ENCODE measurements around the gene POM121. TPM values are rescaled to one million over a fixed set of nuclear protein-coding genes. Genes with fewer than 3 reads are reported as not detected.
"Not testable (repeated sequence)": the region's sequence is repeated elsewhere in the genome, so short reads cannot be mapped to it uniquely, and the experiment has no call there.

The POM121 gene
- total RNA-seq, 5 donors from 2014 or later (not counting 1 experiment from before 2014, with no cell fraction given) = 58.4 to 68.6 (median 65.9) TPM

DNA sequence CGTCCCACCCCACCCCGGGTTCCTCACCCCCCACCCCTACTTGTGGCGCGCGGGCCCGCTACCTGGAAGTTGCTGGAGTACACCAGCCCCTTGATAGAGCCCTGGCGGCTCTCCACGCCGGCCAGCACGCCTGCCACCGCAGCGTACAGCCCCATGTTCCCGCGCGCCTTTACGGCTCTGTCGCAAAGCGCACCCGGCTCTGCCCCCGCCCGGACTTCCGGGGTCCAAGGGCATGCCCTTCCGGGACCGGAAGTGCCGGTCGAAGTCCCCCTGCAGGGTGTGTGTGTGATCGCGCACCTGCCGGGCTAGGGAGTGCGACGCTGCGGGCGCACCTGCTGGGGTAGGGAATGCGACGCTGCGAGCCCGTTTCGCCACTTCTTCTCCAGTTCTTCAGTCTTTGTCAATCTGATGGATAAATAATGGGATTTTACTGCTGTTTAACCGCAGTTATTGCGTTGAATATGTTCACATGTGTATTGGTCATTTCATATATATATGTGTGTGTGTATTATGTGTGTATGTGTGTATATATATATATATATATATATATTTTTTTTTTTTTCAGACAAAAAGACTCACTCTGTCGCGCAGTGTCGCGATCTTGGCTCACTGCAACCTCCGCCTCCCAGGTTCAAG, 29.8 kb downstream of the POM121 start:
- peak overlapping the region in 1 of 2 donors; percentile 12 for H3K4me3 ChIP-seq (ENCODE audit: control insufficient read depth in 1 of 2, extremely low read depth in 1 of 2, low read length in 1 of 2)
- H3K4me3 Mint-ChIP-seq = peak overlapping the region; percentile 47 to 81 (median 62)
- H3K4me1 ChIP-seq (ENCODE audit: control insufficient read depth in 1 of 2, extremely low read depth in 1 of 2, insufficient read depth in 2 of 2, low read length in 2 of 2); H3K27me3 Mint-ChIP-seq; H3K4me1 Mint-ChIP-seq; POLR2A ChIA-PET; H3K27ac ChIP-seq (ENCODE audit: low read length); H3K9me3 Mint-ChIP-seq; H3K27me3 ChIP-seq (replicated peaks in 1 of 2; ENCODE audit: control insufficient read depth in 2 of 2, extremely low read depth in 1 of 2, insufficient read depth in 2 of 2, low read length in 1 of 2); CTCF ChIA-PET; H3K9me3 ChIP-seq; H3K36me3 ChIP-seq (ENCODE audit: control insufficient read depth in 2 of 2, extremely low read depth in 1 of 2, insufficient read depth in 1 of 2, low read length in 1 of 2); H3K36me3 Mint-ChIP-seq; H3K27ac Mint-ChIP-seq: not testable (repeated sequence)
- peak in 2 of 35 experiments; percentile 8 to 10 for DNase-seq
- no CpG with 5 or more reads among the region's 45 CpGs for WGBS (ENCODE audit: insufficient coverage)
- ATAC-seq (replicated peaks in 1 of 4) = peak; percentile 92 to 95 (median 93)

DNA sequence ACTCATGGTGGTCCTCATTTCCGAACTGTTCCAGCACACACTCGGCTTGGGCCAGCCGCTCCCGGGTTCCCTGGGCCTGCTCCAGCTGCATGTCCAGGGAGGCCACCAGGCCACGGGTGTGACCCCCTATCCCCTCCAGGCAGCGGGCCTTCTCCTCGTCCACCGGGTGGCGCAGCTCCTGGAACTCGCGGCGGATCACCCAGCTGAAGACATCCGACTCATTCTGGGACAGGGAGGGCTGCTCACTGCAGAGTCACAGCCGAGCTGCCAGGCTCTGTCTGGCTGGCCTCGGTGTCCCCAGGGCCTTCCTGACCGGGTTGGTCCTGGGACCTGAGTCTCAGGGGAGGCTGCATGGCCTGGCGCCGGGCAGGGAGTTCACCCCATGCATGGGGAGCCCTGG, 35.1 kb downstream of the POM121 start:
- CTCF ChIA-PET; H3K4me1 Mint-ChIP-seq; H3K27ac ChIP-seq (ENCODE audit: low read length); H3K4me3 ChIP-seq (ENCODE audit: control insufficient read depth in 1 of 2, extremely low read depth in 1 of 2, low read length in 1 of 2); H3K36me3 ChIP-seq (ENCODE audit: control insufficient read depth in 2 of 2, extremely low read depth in 1 of 2, insufficient read depth in 1 of 2, low read length in 1 of 2); H3K27me3 Mint-ChIP-seq; POLR2A ChIA-PET; H3K27me3 ChIP-seq (replicated peaks in 1 of 2; ENCODE audit: control insufficient read depth in 2 of 2, extremely low read depth in 1 of 2, insufficient read depth in 2 of 2, low read length in 1 of 2); H3K9me3 ChIP-seq; DNase-seq; H3K36me3 Mint-ChIP-seq; H3K27ac Mint-ChIP-seq; H3K4me3 Mint-ChIP-seq; H3K4me1 ChIP-seq (ENCODE audit: control insufficient read depth in 1 of 2, extremely low read depth in 1 of 2, insufficient read depth in 2 of 2, low read length in 2 of 2); H3K9me3 Mint-ChIP-seq; ATAC-seq (replicated peaks in 1 of 4): not testable (repeated sequence)
- no CpG with 5 or more reads among the region's 18 CpGs for WGBS (ENCODE audit: insufficient coverage)

DNA sequence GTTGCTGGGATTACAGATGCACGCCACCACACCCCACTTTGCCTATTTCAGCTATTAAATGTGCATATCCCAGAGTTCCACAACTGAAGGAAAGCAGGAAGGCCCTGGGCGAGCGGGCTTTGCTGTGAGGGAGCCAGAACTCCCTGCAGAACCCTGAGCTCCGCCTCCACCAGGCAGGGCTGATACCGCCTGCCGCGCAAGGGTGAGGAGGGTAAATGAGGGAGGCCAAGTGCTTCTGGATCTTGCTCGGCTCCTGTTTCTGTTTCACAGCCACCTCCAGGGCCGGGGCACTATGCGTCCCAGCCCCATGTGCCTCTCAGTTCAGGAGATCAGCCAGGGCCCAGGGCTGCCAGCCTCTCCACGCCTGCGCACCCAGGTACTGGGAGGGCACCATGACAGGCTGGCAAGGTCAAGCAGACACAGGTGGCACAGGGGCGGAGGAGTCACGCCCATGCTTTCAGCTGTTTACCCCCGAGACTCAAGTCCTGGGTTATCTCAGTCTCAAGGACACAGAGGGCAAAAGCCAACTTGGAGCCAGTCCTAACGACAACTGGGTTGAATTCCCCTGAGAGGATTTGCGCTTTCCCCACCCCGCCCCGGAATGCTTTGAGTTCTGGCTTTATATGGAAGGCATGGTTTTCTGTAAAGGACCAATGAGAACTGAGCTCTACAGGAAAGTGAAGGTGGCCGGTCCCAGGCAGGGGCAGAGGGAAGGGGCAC, 35.9 kb downstream of the POM121 start:
- H3K36me3 ChIP-seq (ENCODE audit: control insufficient read depth in 2 of 2, extremely low read depth in 1 of 2, insufficient read depth in 1 of 2, low read length in 1 of 2); H3K4me1 ChIP-seq (ENCODE audit: control insufficient read depth in 1 of 2, extremely low read depth in 1 of 2, insufficient read depth in 2 of 2, low read length in 2 of 2); H3K4me1 Mint-ChIP-seq; ATAC-seq (replicated peaks in 1 of 4); H3K9me3 Mint-ChIP-seq; H3K27ac ChIP-seq (ENCODE audit: low read length); CTCF ChIA-PET; H3K4me3 ChIP-seq (ENCODE audit: control insufficient read depth in 1 of 2, extremely low read depth in 1 of 2, low read length in 1 of 2); H3K4me3 Mint-ChIP-seq; H3K36me3 Mint-ChIP-seq; H3K27ac Mint-ChIP-seq; POLR2A ChIA-PET; DNase-seq; H3K9me3 ChIP-seq; H3K27me3 ChIP-seq (replicated peaks in 1 of 2; ENCODE audit: control insufficient read depth in 2 of 2, extremely low read depth in 1 of 2, insufficient read depth in 2 of 2, low read length in 1 of 2); H3K27me3 Mint-ChIP-seq: not testable (repeated sequence)
- no CpG with 5 or more reads among the region's 20 CpGs for WGBS (ENCODE audit: insufficient coverage)

DNA sequence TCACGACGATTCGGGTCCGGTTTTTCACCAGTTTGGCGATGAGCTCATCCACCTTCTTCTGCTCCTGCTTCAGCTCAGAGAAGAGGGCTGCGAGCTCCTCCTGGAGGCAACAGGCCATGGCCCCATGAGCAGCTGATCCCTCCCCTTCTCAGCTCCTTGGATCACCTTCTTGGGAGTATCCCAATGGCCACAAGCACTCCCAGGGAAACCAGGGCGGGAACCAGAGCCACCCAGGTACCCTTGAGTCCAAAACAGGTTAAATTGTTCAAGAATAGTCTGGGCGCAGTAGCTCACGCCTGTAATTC, 36.4 kb downstream of the POM121 start:
- H3K27ac ChIP-seq (ENCODE audit: low read length); H3K4me1 Mint-ChIP-seq; H3K9me3 Mint-ChIP-seq; H3K4me1 ChIP-seq (ENCODE audit: control insufficient read depth in 1 of 2, extremely low read depth in 1 of 2, insufficient read depth in 2 of 2, low read length in 2 of 2); H3K36me3 Mint-ChIP-seq; H3K27me3 ChIP-seq (replicated peaks in 1 of 2; ENCODE audit: control insufficient read depth in 2 of 2, extremely low read depth in 1 of 2, insufficient read depth in 2 of 2, low read length in 1 of 2); H3K4me3 Mint-ChIP-seq; H3K4me3 ChIP-seq (ENCODE audit: control insufficient read depth in 1 of 2, extremely low read depth in 1 of 2, low read length in 1 of 2); H3K27me3 Mint-ChIP-seq; H3K9me3 ChIP-seq; ATAC-seq (replicated peaks in 1 of 4); DNase-seq; CTCF ChIA-PET; POLR2A ChIA-PET; H3K27ac Mint-ChIP-seq; H3K36me3 ChIP-seq (ENCODE audit: control insufficient read depth in 2 of 2, extremely low read depth in 1 of 2, insufficient read depth in 1 of 2, low read length in 1 of 2): not testable (repeated sequence)
- WGBS (ENCODE audit: insufficient coverage) = no CpG with 5 or more reads among the region's 9 CpGs

DNA sequence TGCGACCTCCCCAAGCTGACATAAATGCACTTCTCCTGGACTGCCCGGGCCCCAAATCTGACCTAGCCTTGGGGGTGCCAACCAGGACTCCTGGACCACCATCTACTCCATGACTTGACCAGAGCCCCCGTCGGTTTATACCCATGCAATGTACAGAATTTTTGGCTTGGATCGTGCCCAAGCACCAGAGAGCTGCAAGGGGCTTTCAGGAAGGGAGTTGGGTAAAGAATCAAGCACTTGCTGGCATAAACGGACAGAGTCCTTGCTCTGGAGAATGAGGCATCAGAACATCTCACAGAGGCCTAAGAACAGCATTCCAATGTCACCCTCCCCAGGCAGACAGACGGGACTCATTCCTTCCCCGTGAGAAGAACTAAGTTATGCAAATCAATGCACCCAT, 38.2 kb downstream of the POM121 start:
- H3K9me3 ChIP-seq; H3K4me3 Mint-ChIP-seq; H3K36me3 Mint-ChIP-seq; CTCF ChIA-PET; H3K4me3 ChIP-seq (ENCODE audit: control insufficient read depth in 1 of 2, extremely low read depth in 1 of 2, low read length in 1 of 2); ATAC-seq (replicated peaks in 1 of 4); DNase-seq; H3K27ac ChIP-seq (ENCODE audit: low read length); H3K4me1 Mint-ChIP-seq; POLR2A ChIA-PET; H3K27ac Mint-ChIP-seq; H3K27me3 ChIP-seq (replicated peaks in 1 of 2; ENCODE audit: control insufficient read depth in 2 of 2, extremely low read depth in 1 of 2, insufficient read depth in 2 of 2, low read length in 1 of 2); H3K27me3 Mint-ChIP-seq; H3K9me3 Mint-ChIP-seq; H3K36me3 ChIP-seq (ENCODE audit: control insufficient read depth in 2 of 2, extremely low read depth in 1 of 2, insufficient read depth in 1 of 2, low read length in 1 of 2); H3K4me1 ChIP-seq (ENCODE audit: control insufficient read depth in 1 of 2, extremely low read depth in 1 of 2, insufficient read depth in 2 of 2, low read length in 2 of 2): not testable (repeated sequence)
- no CpG with 5 or more reads among the region's 8 CpGs for WGBS (ENCODE audit: insufficient coverage)

DNA sequence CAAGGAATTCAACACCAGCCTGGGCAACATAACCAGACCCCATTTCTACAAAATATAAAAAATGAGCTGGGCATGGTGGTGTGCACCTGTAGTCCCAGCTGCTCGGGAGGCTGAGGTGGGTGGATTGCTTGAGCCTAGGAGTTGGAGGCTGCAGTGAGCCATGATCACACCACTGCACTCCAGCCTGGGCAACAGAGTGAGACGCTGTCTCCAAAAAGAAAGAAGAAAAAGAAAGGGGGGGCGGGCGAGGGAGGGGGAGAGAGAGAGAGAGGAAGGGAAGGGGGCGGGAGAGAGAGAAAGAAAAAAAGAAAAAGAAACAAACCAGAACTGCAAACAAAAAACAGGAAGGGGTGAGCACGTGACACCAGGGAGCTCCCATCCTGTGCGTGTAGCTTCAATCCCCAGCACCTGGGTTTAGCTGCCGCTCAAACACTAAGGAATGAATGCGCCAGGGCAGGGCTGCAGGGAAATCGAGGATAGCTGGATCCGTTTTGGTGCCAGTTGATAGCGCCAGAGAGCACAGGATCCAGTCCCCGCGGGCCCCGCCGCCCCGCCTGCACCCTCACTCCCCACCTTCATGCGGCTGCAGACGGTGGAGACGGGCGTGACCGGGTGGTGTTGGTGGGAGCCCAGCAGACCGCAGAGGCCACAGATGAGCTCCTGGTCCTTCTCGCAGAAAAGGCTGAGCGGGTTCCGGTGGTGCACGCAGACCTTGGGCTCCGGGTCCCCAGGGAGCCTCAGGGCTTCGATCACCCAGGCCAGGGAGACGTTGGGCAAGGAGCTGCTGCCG, 40.5 kb downstream of the POM121 start:
- H3K27ac Mint-ChIP-seq; DNase-seq; H3K4me3 Mint-ChIP-seq; POLR2A ChIA-PET; H3K27ac ChIP-seq (ENCODE audit: low read length); H3K4me1 ChIP-seq (ENCODE audit: control insufficient read depth in 1 of 2, extremely low read depth in 1 of 2, insufficient read depth in 2 of 2, low read length in 2 of 2); H3K36me3 ChIP-seq (ENCODE audit: control insufficient read depth in 2 of 2, extremely low read depth in 1 of 2, insufficient read depth in 1 of 2, low read length in 1 of 2); H3K36me3 Mint-ChIP-seq; H3K27me3 ChIP-seq (replicated peaks in 1 of 2; ENCODE audit: control insufficient read depth in 2 of 2, extremely low read depth in 1 of 2, insufficient read depth in 2 of 2, low read length in 1 of 2); H3K27me3 Mint-ChIP-seq; CTCF ChIA-PET; H3K9me3 Mint-ChIP-seq; H3K9me3 ChIP-seq; H3K4me3 ChIP-seq (ENCODE audit: control insufficient read depth in 1 of 2, extremely low read depth in 1 of 2, low read length in 1 of 2); H3K4me1 Mint-ChIP-seq: not testable (repeated sequence)
- peak; percentile 84 to 89 (median 86) for ATAC-seq (replicated peaks in 1 of 4)
- no CpG with 5 or more reads among the region's 31 CpGs for WGBS (ENCODE audit: insufficient coverage)

Measured in T-cell (primary cell).